GM12891 (cell line): ENCODE results near the gene NUDT14.

Experiments used
- DNase-seq: peaks from one replicate; pipeline ENCODE4 v3.0.0; 2011; ENCODE audit warnings: low spot score; ENCODE audit not compliant: insufficient read length
- FAIRE-seq: peaks from 2 replicates; lab custom pipeline; 2011; peaks lifted over from hg19 to GRCh38; lab: Jason Lieb, UNC
- PAX5 ChIP-seq: IDR thresholded peaks from 2 replicates; pipeline ENCODE4 v1.6.1; 2011; ENCODE audit warnings: low read length, moderate library complexity, mild to moderate bottlenecking; ENCODE audit not compliant: insufficient read depth, severe bottlenecking
- POLR2A ChIP-seq: IDR thresholded peaks from 2 replicates; pipeline ENCODE4 v1.6.1; 2011; ENCODE audit warnings: low read depth, low read length, control low read depth
- POLR2AphosphoS5 ChIP-seq: IDR thresholded peaks from 2 replicates; pipeline ENCODE4 v1.6.1; 2011; ENCODE audit warnings: low read depth, low read length, control low read depth
- POU2F2 ChIP-seq: IDR thresholded peaks from 2 replicates; pipeline ENCODE4 v1.6.1; 2011; ENCODE audit warnings: low read depth, mild to moderate bottlenecking, control low read depth, low read length, moderate library complexity
- SPI1 ChIP-seq: IDR thresholded peaks from 2 replicates; pipeline ENCODE4 v1.6.1; 2011; ENCODE audit warnings: low read depth, low read length, control low read depth
- TAF1 ChIP-seq: IDR thresholded peaks from 2 replicates; pipeline ENCODE4 v1.6.1; 2011; ENCODE audit warnings: low read depth, low read length, control low read depth

NUDT14 gene

DNA sequence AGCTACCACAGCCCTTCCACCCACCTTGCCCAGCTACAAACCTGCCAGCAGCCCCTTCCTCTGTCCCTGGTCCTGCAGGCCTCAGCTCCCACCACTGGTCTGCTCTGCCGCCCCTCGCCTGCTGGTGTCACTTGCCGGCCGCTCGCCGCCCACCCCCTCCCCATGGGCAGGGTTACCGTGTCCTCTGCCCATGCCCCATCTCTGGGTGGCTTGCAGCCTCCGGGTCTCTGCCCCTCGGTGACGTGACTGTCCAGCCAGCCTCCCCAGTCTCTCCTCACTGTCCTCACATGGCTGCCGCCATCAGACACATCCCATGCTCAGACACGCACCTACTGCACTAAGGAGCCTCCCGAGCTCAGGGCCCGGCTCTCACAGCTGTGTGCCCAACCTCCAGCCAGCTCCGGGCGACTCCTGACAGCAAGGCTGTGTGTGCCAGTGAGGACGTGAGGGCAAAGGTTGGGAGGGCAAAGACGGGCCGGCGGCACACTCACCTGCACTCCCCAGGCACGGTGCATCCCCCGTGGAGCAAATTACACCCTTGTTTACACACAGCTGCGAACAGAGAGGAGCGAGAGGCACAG is 26.0 kb downstream of the NUDT14 start:
- TF ChIP-seq POLR2A: no peak
- no peak for TF ChIP-seq TAF1
- no peak for TF ChIP-seq POLR2AphosphoS5
- no peak for TF ChIP-seq SPI1
- TF ChIP-seq PAX5: no peak
- TF ChIP-seq POU2F2: no peak
- FAIRE-seq (no peak), DNase-seq (no peak)

DNA sequence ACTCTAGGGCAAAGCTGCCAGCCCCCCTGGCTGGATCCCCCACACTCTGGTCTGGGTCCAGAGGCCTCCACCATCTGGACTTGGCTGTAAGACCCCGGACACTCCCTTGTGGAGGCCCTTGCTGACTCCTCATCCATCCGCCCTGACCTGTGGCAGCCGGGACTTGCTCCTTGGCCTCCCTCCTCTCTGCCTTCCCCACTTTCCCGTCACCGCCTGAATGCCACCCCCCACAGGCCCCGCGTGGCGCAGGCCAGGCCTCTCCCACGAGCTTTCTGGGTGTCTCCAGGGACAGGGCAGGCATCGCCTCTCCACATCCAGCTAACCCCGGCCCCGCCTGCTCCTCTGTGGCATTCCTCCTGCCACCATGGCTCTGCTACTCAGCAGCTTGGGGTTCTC is 26.6 kb downstream of the NUDT14 start:
- DNase-seq (no peak), FAIRE-seq (no peak)
- TF ChIP-seq POLR2A (no peak), PAX5 (no peak), POLR2AphosphoS5 (no peak)

DNA sequence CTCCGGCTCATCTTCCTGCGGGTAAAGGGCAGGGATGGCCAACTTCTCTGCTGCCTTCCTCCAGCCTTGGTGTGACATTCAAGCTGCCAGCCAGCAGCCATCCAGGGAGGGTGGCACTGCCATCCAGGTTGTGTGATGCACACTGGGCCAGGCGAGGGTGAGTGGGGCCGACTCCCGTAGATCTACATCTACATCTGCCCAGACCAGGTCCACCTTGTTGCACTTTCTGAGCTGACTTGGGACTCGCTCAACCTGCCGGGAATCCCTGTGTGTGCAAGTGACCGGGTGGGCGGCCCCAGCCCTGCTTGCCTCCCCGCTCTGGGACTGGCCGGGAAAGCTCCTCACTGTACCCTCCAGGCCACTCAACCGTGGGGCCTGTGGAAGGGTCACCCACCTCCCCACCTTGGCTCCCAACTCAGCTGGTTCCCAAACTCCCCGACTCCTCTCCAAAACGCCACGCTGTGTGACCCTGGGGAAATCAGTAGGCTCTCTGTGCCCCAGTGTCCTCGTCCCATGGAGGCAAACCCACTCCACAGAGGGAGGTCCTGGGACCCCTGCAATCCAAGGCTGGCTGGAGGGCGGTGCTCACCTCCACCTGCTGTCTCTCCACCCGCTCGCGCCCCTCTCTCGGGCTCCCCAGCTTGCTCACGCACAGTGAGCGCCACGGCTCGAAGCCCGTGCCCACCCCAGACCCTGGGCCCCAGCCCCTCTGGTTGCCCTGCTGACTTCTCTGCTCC is 27.2 kb downstream of the NUDT14 start:
- TF ChIP-seq PAX5 (no peak), POU2F2 (no peak), TAF1 (no peak), SPI1 (no peak), POLR2AphosphoS5 (no peak), POLR2A (no peak)
- DNase-seq (no peak), FAIRE-seq (no peak)

DNA sequence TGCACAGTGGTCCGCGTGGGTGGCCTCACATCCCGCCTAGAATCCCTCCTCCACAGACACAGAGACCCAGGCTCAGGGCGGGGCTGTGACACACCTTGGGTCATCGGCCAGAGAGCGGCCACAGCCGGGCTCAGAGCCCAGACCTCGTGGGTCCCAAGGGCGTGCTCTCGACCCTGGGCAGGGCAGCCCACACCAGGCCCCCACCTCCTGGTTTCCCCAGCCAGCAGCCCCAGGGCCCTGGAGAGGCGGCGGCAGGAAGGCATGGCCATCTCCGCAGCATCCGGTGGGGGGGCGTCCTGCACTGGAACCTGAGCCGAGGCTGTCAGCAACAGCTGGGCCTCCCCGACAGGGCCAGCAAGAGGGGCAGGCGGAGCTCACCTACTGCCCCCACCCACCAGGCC is 27.8 kb downstream of the NUDT14 start:
- no peak for TF ChIP-seq PAX5
- TF ChIP-seq POLR2A: no peak
- TF ChIP-seq TAF1: no peak
- no peak for TF ChIP-seq POU2F2
- TF ChIP-seq POLR2AphosphoS5: no peak
- no peak for TF ChIP-seq SPI1
- no peak for FAIRE-seq
- DNase-seq: no peak

DNA sequence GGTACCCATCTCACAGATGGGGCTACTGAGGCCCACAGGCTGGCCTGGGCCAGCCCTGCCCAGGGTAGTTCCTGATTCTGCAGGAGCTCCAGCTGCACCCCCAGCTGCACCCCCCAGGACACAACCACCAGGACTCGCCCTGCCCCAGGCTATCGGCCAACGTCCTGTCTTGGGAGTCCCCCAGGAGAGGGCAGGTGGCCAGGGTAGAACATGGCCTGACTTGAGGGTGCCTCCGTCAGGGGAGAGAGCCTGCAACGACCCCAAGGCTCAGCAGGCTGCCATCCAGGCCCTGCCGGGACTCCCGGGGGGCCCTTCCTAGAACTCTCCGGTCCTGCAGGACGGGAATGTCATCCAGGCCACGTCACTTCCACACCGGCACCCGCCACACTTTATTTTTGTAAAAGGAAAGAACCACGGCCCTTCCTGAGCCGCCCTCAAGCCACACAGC is 28.3 kb downstream of the NUDT14 start:
- DNase-seq (no peak), FAIRE-seq (no peak)
- TF ChIP-seq PAX5 (no peak), POU2F2 (no peak), TAF1 (no peak), POLR2A (no peak), POLR2AphosphoS5 (no peak), SPI1 (no peak)

DNA sequence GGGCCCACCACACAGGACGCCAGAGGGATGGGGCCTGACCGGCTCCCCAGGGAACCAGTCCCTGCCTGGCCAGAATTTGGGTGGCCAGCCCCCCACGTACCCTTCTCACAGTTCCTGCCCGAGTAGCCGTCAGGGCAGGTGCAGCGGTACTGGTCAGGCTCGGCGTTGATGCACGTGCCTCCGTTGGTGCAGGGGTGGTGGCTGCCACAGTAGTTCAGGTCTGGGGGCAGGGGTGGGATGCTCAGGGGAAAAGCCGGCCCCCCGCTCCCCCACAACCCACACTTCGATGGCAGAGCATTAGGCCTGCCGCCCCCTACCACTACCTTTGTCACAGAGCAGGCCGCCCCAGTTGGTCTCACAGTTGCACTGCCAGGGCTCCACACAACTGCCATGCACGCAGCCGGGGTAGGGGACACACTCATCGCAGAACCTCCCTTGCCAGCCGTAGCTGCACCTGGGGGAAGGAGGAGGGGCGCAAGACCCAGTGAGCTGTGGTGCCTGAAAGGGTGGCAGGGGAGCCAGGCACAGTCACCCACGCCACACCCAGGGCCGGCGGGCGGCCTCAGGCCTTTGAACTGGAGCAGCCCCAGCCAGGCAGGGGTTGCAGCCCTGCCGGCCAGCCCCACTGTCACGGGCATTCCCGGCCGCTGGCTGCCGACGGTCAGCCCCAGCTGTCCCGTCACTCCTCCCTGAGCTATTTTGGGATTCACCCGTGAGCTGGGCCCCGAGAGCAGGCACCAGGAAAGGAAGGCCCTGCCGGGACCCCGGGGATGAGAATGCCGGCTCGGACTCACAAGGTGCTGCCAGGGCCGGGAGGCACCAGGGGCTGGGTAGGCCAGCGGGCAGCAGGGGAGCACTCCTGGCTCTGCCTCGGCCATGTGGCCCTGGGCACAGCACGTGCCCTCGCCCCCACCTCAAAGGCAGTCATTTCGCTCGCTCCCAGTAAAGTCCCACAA is 29.0 kb downstream of the NUDT14 start:
- FAIRE-seq (no peak), DNase-seq (no peak)
- no peak for TF ChIP-seq POU2F2

DNA sequence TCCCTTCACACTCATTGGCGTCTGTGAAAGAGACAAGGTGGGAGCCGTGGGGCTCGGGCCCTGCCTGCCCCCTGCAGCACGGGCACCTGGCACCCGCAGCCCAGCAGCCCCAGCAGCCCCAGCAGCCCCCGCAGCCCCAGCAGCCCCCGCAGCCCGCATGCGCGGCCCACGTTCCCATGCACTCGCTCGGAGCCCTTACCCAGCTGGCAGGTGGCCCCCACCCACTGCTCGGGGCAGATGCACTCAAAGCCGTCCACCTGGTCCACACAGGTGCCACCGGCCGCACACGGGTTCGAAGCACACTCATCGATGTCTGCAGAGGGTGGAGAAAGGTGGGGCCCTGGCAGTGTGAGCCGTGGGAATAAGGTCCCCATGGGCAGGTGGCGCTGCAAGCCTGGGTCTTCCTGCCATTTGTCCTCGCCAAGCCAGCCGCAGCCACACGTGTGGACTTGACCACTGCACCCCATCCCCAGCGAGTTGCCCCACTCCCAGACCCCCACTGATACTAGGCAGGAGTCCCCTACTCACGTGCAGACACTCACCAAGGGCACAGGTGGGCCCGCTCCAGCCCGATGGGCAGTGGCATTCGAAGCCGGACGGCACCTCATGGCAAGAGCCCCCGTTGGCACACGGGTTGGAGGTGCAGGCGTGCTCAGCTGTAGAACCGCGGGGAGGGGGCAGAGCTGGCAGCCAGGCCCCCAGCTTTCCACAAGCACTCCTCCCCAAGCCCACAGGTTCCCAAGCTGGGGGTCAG is 29.9 kb downstream of the NUDT14 start:
- FAIRE-seq (no peak), DNase-seq (no peak)
- no peak for TF ChIP-seq POLR2A
- no peak for TF ChIP-seq POU2F2
- TF ChIP-seq PAX5: no peak
- no peak for TF ChIP-seq SPI1
- no peak for TF ChIP-seq TAF1
- TF ChIP-seq POLR2AphosphoS5: no peak

DNA sequence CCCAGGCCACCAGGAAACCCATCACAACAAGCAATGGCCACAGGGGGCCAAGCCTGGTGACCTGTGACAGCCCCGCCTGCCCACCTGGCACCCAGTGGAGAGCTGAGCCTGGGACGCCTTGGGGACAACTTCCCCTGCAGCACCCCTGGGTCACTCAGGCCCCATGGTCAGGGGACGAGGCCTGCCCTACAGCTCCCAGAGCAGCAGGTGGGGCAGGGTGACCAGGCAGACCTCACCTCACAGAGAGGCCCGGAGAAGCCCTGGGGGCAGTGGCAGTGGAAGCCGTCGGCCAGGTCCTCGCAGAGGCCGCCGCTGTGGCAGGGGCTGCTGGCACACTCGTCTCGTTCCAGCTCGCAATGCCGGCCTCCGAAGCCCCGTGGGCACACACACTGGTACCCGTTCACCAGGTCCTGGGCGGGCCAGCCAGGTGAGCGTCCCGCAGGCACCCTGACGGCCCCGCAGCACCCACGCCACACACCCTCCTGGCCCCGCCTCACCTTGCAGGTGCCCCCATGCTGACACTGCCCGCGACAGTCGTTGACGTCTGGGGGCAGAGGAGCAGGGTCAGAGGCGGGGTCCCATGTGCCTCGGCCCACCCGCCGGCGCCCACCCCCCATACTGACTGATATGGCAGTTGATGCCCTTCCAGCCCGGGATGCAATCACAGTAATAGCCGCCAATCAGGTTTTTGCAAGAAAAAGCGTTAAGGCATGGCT is 30.6 kb downstream of the NUDT14 start:
- no peak for TF ChIP-seq POU2F2
- TF ChIP-seq TAF1: no peak
- TF ChIP-seq POLR2A: no peak
- TF ChIP-seq SPI1: no peak
- TF ChIP-seq PAX5: no peak
- TF ChIP-seq POLR2AphosphoS5: no peak
- no peak for DNase-seq
- no peak for FAIRE-seq

DNA sequence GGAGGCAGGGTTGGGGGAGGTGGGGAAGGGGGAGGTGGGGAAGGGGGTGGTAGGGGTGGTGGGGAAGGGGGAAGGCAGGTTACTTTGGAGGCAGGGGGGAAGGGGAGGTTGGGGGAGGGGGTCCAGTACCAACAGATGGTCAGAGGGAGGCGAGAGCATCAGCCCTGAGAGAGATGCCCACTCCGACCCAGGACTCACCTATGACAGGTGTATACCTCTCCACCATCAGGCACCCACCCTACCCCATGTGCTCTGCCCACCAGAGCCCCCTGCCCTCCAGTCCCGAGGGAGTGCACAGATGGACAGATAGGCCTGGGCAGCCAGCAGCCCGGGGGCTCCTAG is 31.1 kb downstream of the NUDT14 start:
- TF ChIP-seq POLR2A: no peak
- FAIRE-seq: no peak
- DNase-seq: no peak
